GM21526 (cell line): Measurements from ENCODE around the gene VPS8.
"Not testable (repeated sequence)": the region's sequence is repeated elsewhere in the genome, so short reads cannot be mapped to it uniquely, and the experiment has no call there.

ENCODE experiments used
- ATAC-seq: cut with Tn5 transposase; IDR thresholded peaks from one replicate; pipeline ENCODE4 v1.9.1; 2021; ENCODE audit warnings: moderate library complexity; ENCODE audit not compliant: unreplicated experiment, low FRiP score

The VPS8 gene

GRCh38 chr3:184911570-184911969 lies 99.6 kb downstream of the VPS8 start:
- no peak for ATAC-seq

GRCh38 chr3:184912163-184912562 lies 100.2 kb downstream of the VPS8 start:
- ATAC-seq: no peak

- no peak for ATAC-seq
These were observed 102.7 kb downstream of the VPS8 start for GRCh38 chr3:184914628-184915027.

GRCh38 chr3:184918750-184919149 lies 106.8 kb downstream of the VPS8 start:
- no peak for ATAC-seq

- no peak for ATAC-seq
These were observed 107.7 kb downstream of the VPS8 start for GRCh38 chr3:184919651-184920050.

GRCh38 chr3:184924547-184924946 lies 112.6 kb downstream of the VPS8 start:
- no peak for ATAC-seq

- no peak for ATAC-seq
These were observed 115.9 kb downstream of the VPS8 start for GRCh38 chr3:184927796-184928315.

GRCh38 chr3:184932777-184933176 lies 120.8 kb downstream of the VPS8 start:
- no peak for ATAC-seq

GRCh38 chr3:184937611-184938010 lies 125.6 kb downstream of the VPS8 start:
- no peak for ATAC-seq

- ATAC-seq: no peak
These were observed 129.4 kb downstream of the VPS8 start for GRCh38 chr3:184941408-184941807.

- ATAC-seq: no peak
These were observed 130.8 kb downstream of the VPS8 start for GRCh38 chr3:184942735-184943134.

- ATAC-seq: no peak
These were observed 132.3 kb downstream of the VPS8 start for GRCh38 chr3:184944241-184944640.

GRCh38 chr3:184945886-184946625 lies 134.1 kb downstream of the VPS8 start:
- ATAC-seq: no peak

GRCh38 chr3:184946917-184947316 lies 135.0 kb downstream of the VPS8 start:
- no peak for ATAC-seq

GRCh38 chr3:184949251-184949965 lies 137.4 kb downstream of the VPS8 start:
- ATAC-seq: no peak

GRCh38 chr3:184950816-184951215 lies 138.8 kb downstream of the VPS8 start:
- not testable (repeated sequence) for ATAC-seq

GRCh38 chr3:184952671-184953070 lies 140.7 kb downstream of the VPS8 start:
- ATAC-seq: no peak

GRCh38 chr3:184953401-184953800 lies 141.4 kb downstream of the VPS8 start:
- no peak for ATAC-seq

GRCh38 chr3:184954251-184954650 lies 142.3 kb downstream of the VPS8 start:
- ATAC-seq: no peak

GRCh38 chr3:184954851-184955250 lies 142.9 kb downstream of the VPS8 start:
- not testable (repeated sequence) for ATAC-seq

GRCh38 chr3:184965639-184966430 lies 153.9 kb downstream of the VPS8 start:
- ATAC-seq: no peak
